T-helper 2 cell treated with Interferon-gamma antibody and Interleukin-4, amounts not matched to agents 5 μg/mL and 100 μg/mL, for 36 hours (primary cell): ENCODE measurements around the gene KHNYN.

Source experiments
- DNase-seq: peaks from one replicate; pipeline ENCODE4 v3.0.0; 2021; ENCODE audit warnings: low spot score
- H3K27ac Mint-ChIP-seq: one replicate; pipeline ENCODE4 v1.8.0; 2021; ENCODE audit warnings: mild to moderate bottlenecking, mixed read lengths
- H3K27me3 Mint-ChIP-seq: one replicate; pipeline ENCODE4 v1.8.0; 2021; ENCODE audit warnings: low read depth, mixed read lengths
- H3K36me3 Mint-ChIP-seq: one replicate; pipeline ENCODE4 v1.8.0; 2021; ENCODE audit warnings: low read depth, mixed read lengths
- H3K4me1 Mint-ChIP-seq: one replicate; pipeline ENCODE4 v1.8.0; 2021; ENCODE audit warnings: low read depth, mixed read lengths
- H3K4me3 Mint-ChIP-seq: one replicate; pipeline ENCODE4 v1.8.0; 2022; ENCODE audit warnings: mild to moderate bottlenecking, moderate library complexity, mixed read lengths
- H3K9me3 Mint-ChIP-seq: one replicate; pipeline ENCODE4 v1.8.0; 2021; ENCODE audit warnings: mixed read lengths

KHNYN gene

GRCh38 chr14:24409192-24409591 lies 20.6 kb upstream of the KHNYN start:
- Mint-ChIP-seq H3K27me3 (peaks cover 12% of the 10 kb centered on the region), H3K4me3 (no peak overlapping the region), H3K9me3 (no peaks in the 10 kb centered on the region), H3K36me3 (no peaks in the 10 kb centered on the region), H3K4me1 (no peaks in the 10 kb centered on the region), H3K27ac (no peak overlapping the region)
- no peak for DNase-seq

- H3K9me3 Mint-ChIP-seq, result no peaks in the 10 kb centered on the region
- no peaks in the 10 kb centered on the region for H3K36me3 Mint-ChIP-seq
- no peak for DNase-seq
- no peak overlapping the region for H3K27ac Mint-ChIP-seq
- no peak overlapping the region for H3K4me3 Mint-ChIP-seq
- H3K27me3 Mint-ChIP-seq, result peaks cover 4% of the 10 kb centered on the region
- no peaks in the 10 kb centered on the region for H3K4me1 Mint-ChIP-seq
Observed at GRCh38 chr14:24409956-24410355, 19.8 kb upstream of the KHNYN start.

GRCh38 chr14:24411443-24412389 lies 18.0 kb upstream of the KHNYN start:
- Mint-ChIP-seq H3K27me3 (peaks cover 3% of the 10 kb centered on the region), H3K4me1 (no peaks in the 10 kb centered on the region), H3K4me3 (no peak overlapping the region), H3K27ac (no peak overlapping the region), H3K9me3 (no peaks in the 10 kb centered on the region), H3K36me3 (no peaks in the 10 kb centered on the region)
- DNase-seq, result no peak

- peaks cover 6% of the 10 kb centered on the region for H3K27me3 Mint-ChIP-seq
Observed at GRCh38 chr14:24414077-24414476, 15.7 kb upstream of the KHNYN start.

GRCh38 chr14:24414732-24415420 lies 14.9 kb upstream of the KHNYN start:
- no peak for DNase-seq
- Mint-ChIP-seq H3K27ac (no peak overlapping the region), H3K27me3 (peaks cover 11% of the 10 kb centered on the region), H3K9me3 (no peaks in the 10 kb centered on the region), H3K36me3 (no peaks in the 10 kb centered on the region), H3K4me1 (no peaks in the 10 kb centered on the region), H3K4me3 (no peak overlapping the region)

More at GRCh38 chr14:24414077-24414476, 15.7 kb upstream of the KHNYN start:
- no peak overlapping the region for H3K27ac Mint-ChIP-seq
- H3K4me1 Mint-ChIP-seq, result no peaks in the 10 kb centered on the region
- DNase-seq, result no peak
- H3K9me3 Mint-ChIP-seq, result no peaks in the 10 kb centered on the region
- H3K36me3 Mint-ChIP-seq, result no peaks in the 10 kb centered on the region
- H3K4me3 Mint-ChIP-seq, result no peak overlapping the region

GRCh38 chr14:24415421-24416253 lies 14.1 kb upstream of the KHNYN start:
- Mint-ChIP-seq H3K4me3 (no peak overlapping the region), H3K27me3 (peaks cover 16% of the 10 kb centered on the region), H3K36me3 (no peaks in the 10 kb centered on the region), H3K27ac (no peak overlapping the region), H3K9me3 (no peaks in the 10 kb centered on the region), H3K4me1 (no peaks in the 10 kb centered on the region)
- DNase-seq, result no peak

- peaks cover 14% of the 10 kb centered on the region for H3K27me3 Mint-ChIP-seq
- no peak overlapping the region for H3K27ac Mint-ChIP-seq
- no peak overlapping the region for H3K4me3 Mint-ChIP-seq
- no peak for DNase-seq
- no peaks in the 10 kb centered on the region for H3K36me3 Mint-ChIP-seq
- no peaks in the 10 kb centered on the region for H3K4me1 Mint-ChIP-seq
- H3K9me3 Mint-ChIP-seq, result no peaks in the 10 kb centered on the region
Observed at GRCh38 chr14:24416254-24416931, 13.4 kb upstream of the KHNYN start.

GRCh38 chr14:24416932-24417619 lies 12.7 kb upstream of the KHNYN start:
- Mint-ChIP-seq H3K27me3 (peaks cover 13% of the 10 kb centered on the region), H3K4me3 (no peak overlapping the region), H3K27ac (no peak overlapping the region), H3K9me3 (no peaks in the 10 kb centered on the region), H3K4me1 (no peaks in the 10 kb centered on the region), H3K36me3 (no peaks in the 10 kb centered on the region)
- no peak for DNase-seq

GRCh38 chr14:24417832-24418491 lies 11.8 kb upstream of the KHNYN start:
- H3K27me3 Mint-ChIP-seq, result peaks cover 13% of the 10 kb centered on the region
- H3K4me1 Mint-ChIP-seq, result no peaks in the 10 kb centered on the region
- no peaks in the 10 kb centered on the region for H3K9me3 Mint-ChIP-seq
- H3K4me3 Mint-ChIP-seq, result no peak overlapping the region
- no peaks in the 10 kb centered on the region for H3K36me3 Mint-ChIP-seq
- no peak for DNase-seq
- H3K27ac Mint-ChIP-seq, result no peak overlapping the region

GRCh38 chr14:24418492-24418873 lies 11.3 kb upstream of the KHNYN start:
- DNase-seq, result no peak
- Mint-ChIP-seq H3K9me3 (no peaks in the 10 kb centered on the region), H3K27me3 (peaks cover 13% of the 10 kb centered on the region), H3K36me3 (no peaks in the 10 kb centered on the region), H3K27ac (no peak overlapping the region), H3K4me1 (no peaks in the 10 kb centered on the region), H3K4me3 (no peak overlapping the region)

GRCh38 chr14:24422261-24422660 lies 7.5 kb upstream of the KHNYN start:
- no peaks in the 10 kb centered on the region for H3K36me3 Mint-ChIP-seq
- DNase-seq, result no peak
- H3K4me1 Mint-ChIP-seq, result peaks cover 17% of the 10 kb centered on the region
- no peaks in the 10 kb centered on the region for H3K9me3 Mint-ChIP-seq
- peaks cover 13% of the 10 kb centered on the region for H3K27me3 Mint-ChIP-seq
- no peak overlapping the region for H3K4me3 Mint-ChIP-seq
- no peak overlapping the region for H3K27ac Mint-ChIP-seq

- H3K27ac Mint-ChIP-seq, result no peak overlapping the region
- H3K36me3 Mint-ChIP-seq, result no peaks in the 10 kb centered on the region
- H3K9me3 Mint-ChIP-seq, result no peaks in the 10 kb centered on the region
- DNase-seq, result no peak
- H3K4me3 Mint-ChIP-seq, result no peak overlapping the region
- peaks cover 21% of the 10 kb centered on the region for H3K4me1 Mint-ChIP-seq
- H3K27me3 Mint-ChIP-seq, result peaks cover 13% of the 10 kb centered on the region
Observed at GRCh38 chr14:24422694-24423601, 6.8 kb upstream of the KHNYN start.
